Kidney epithelial cell (primary cell): ENCODE data around the gene TMIGD2. TPM values are rescaled to one million over a fixed set of nuclear protein-coding genes. Genes with fewer than 3 reads are reported as not detected.
A peak's percentile ranks its signal among the peaks of the same experiment; 100 is the strongest.

Source experiments
- DNase-seq: peaks from one replicate; pipeline ENCODE4 v3.0.0-alpha.2; 2010; ENCODE audit warnings: low read depth
- H3K27me3 ChIP-seq: 2 replicates; pipeline ENCODE4 v1.6.0; 2011; ENCODE audit warnings: low read length; ENCODE audit not compliant: control insufficient read depth, insufficient read depth
- H3K36me3 ChIP-seq: 2 replicates; pipeline ENCODE4 v1.5.1; 2011; ENCODE audit warnings: low read length; ENCODE audit not compliant: control insufficient read depth, insufficient read depth
- H3K4me3 ChIP-seq: 2 replicates; pipeline ENCODE4 v1.5.1; 2011; ENCODE audit warnings: low read depth, mild to moderate bottlenecking, control low read depth, low read length
- total RNA-seq: library from RNA; depleted of rRNA; stranded (reverse); fragments of >200 nt; gene quantifications from 2 replicates; pipeline ENCODE4 v1.2.3, GENCODE V29; 2015
- TF ChIP-seq, protein P1 (sequence below): IDR thresholded peaks from 2 replicates; pipeline ENCODE4 v1.5.1; 2011; ENCODE audit warnings: mild to moderate bottlenecking, moderate library complexity, low read length, control low read depth, inconsistent platforms; ENCODE audit not compliant: insufficient read depth, poor library complexity, severe bottlenecking

TMIGD2 gene
- total RNA-seq, 1 donor from 2014 or later: not detected

- TF ChIP-seq, protein P1, sequence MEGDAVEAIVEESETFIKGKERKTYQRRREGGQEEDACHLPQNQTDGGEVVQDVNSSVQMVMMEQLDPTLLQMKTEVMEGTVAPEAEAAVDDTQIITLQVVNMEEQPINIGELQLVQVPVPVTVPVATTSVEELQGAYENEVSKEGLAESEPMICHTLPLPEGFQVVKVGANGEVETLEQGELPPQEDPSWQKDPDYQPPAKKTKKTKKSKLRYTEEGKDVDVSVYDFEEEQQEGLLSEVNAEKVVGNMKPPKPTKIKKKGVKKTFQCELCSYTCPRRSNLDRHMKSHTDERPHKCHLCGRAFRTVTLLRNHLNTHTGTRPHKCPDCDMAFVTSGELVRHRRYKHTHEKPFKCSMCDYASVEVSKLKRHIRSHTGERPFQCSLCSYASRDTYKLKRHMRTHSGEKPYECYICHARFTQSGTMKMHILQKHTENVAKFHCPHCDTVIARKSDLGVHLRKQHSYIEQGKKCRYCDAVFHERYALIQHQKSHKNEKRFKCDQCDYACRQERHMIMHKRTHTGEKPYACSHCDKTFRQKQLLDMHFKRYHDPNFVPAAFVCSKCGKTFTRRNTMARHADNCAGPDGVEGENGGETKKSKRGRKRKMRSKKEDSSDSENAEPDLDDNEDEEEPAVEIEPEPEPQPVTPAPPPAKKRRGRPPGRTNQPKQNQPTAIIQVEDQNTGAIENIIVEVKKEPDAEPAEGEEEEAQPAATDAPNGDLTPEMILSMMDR: no peak
- DNase-seq: no peak
- Histone ChIP-seq H3K27me3 (no peaks in the 10 kb centered on the region), H3K36me3 (no peaks in the 10 kb centered on the region), H3K4me3 (no peak overlapping the region)
These were observed 43.3 kb upstream of the TMIGD2 start for GRCh38 chr19:4345342-4346019.

- TF ChIP-seq, protein P1: no peak
- Histone ChIP-seq H3K27me3 (no peaks in the 10 kb centered on the region), H3K4me3 (peak within 1 kb of the TSS; percentile 65), H3K36me3 (no peaks in the 10 kb centered on the region)
- DNase-seq: no peak
These were observed 41.5 kb upstream of the TMIGD2 start, which contains the start of gene MPND for GRCh38 chr19:4343370-4344307. MPND (plus strand) TSS chr19:4343562; CDS start chr19:4343594, 32 bp downstream.

DNA sequence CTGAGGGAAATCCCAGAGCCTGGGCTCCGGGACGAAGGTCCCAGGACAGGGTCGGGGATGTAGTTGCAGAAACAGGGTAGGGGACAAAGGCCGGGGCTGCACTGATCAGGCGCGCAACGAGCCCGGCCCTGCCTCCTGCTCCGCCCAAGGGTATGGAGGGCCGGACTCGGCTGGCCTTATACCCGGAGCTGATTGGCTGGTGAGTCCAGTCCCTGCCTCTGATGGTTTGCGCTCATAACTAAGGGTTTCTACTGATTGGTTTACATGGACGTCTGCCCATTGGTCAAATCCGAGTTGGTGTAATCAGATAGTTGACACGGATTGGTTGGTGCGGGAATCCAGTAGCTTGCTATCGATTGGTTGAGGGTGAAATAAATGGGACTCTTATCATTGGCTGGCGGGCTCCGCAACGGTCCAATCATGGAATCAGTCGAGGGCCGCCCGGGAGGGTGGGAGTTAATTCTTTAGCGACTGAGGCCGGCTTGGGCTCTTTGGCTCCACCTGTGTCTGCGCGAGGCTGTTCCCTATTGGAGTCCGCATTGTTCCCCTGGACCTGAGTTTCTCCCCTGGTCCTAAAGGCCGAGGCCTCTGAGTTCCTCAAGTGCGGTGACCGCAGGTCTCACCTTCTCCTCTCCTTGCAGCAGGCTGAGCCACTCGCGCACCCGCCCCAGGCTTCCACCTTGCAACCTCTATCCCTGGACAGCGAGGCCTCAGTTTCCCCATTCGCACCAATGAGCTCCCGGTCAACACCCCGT is 40.6 kb upstream of the TMIGD2 start:
- peak overlapping the region; percentile 65 for H3K4me3 ChIP-seq
- peak; percentile 100 for DNase-seq
- no peaks in the 10 kb centered on the region for H3K27me3 ChIP-seq
- H3K36me3 ChIP-seq: no peaks in the 10 kb centered on the region
- TF ChIP-seq, protein P1: peak; percentile 40

DNA sequence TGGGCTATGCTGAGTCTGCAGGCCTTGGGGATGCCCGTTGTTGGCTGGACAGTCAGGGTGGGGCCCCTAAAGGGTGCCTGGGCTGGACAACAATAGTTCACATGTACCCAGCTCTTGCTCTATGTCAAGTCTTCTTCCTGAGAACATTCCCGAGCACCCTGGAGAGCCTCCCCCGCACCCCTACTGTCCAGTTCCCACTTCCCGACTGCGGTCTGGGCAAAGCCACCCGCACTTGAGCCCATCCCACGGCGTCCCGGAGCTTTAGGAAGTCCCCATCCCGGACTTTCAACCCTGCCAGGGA is 40.1 kb upstream of the TMIGD2 start:
- Histone ChIP-seq H3K27me3 (no peaks in the 10 kb centered on the region), H3K4me3 (peak overlapping the region; percentile 60), H3K36me3 (no peaks in the 10 kb centered on the region)
- DNase-seq: no peak
- TF ChIP-seq, protein P1: no peak

- DNase-seq: no peak
These were observed 36.5 kb upstream of the TMIGD2 start, which contains the start of gene STAP2 for GRCh38 chr19:4338441-4339355. STAP2 (minus strand) TSS chr19:4338827; CDS start chr19:4338753, 74 bp downstream.

More at GRCh38 chr19:4338441-4339355, 36.5 kb upstream of the TMIGD2 start, which contains the start of gene STAP2:
- H3K36me3 ChIP-seq: no peaks in the 10 kb centered on the region
- TF ChIP-seq, protein P1: no peak
- H3K4me3 ChIP-seq: peak within 1 kb of the TSS; percentile 64
- H3K27me3 ChIP-seq: no peaks in the 10 kb centered on the region
